ENCODE results near the gene MID1.

Gene MID1

DNA sequence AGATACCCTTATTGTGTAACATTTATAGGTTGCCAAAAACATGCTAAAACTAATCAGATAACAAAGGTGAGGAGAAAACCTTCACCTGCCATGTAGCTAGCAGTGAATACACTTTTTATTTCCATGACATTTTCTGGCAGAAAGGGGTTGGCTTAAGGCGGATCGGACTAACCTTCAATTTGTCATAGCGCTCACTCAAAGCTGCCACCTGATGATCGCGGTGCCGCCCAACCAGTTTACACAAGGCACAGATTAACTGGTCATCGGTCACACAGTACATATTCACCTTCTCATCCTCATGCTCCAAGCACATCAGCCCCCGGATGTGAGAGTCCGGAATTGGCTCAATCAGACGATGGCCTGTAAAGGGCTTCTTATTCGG is 53.7 kb downstream of the MID1 start:
- in situ Hi-C loops (cut with MboI; ENCODE audit: low pct_unique_long_range_greater_than_20kb, low sequenced_read_pairs, unreplicated experiment) = no loop called here
- TF ChIP-seq, protein P1, sequence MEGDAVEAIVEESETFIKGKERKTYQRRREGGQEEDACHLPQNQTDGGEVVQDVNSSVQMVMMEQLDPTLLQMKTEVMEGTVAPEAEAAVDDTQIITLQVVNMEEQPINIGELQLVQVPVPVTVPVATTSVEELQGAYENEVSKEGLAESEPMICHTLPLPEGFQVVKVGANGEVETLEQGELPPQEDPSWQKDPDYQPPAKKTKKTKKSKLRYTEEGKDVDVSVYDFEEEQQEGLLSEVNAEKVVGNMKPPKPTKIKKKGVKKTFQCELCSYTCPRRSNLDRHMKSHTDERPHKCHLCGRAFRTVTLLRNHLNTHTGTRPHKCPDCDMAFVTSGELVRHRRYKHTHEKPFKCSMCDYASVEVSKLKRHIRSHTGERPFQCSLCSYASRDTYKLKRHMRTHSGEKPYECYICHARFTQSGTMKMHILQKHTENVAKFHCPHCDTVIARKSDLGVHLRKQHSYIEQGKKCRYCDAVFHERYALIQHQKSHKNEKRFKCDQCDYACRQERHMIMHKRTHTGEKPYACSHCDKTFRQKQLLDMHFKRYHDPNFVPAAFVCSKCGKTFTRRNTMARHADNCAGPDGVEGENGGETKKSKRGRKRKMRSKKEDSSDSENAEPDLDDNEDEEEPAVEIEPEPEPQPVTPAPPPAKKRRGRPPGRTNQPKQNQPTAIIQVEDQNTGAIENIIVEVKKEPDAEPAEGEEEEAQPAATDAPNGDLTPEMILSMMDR (IDR thresholded peaks at IDR 0.05; ENCODE audit: extremely low read depth, insufficient read depth, missing control alignments) = no peak
- no peak for DNase-seq (ENCODE audit: low spot score)

DNA sequence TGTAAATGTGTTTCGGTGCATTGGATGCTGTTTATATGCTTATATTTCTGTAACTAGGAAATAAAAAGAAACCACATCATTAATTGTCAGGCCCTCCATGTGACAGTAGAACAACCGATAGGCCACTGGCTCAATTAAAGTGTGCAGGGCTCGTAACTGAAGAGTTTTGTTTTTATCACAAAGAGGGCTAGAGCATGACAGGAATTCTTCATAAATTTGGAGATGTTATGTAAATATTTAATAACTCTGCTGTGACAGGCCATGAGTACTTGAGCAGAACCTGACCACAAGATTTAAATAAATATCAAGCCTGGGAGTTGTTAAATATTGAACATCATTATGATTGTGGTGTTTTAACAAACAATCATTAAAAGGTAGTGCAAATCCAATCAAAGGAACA is 55.9 kb downstream of the MID1 start:
- no peak for DNase-seq (ENCODE audit: low spot score)
- TF ChIP-seq, protein P1 (IDR thresholded peaks at IDR 0.05; ENCODE audit: extremely low read depth, insufficient read depth, missing control alignments) = no peak
- in situ Hi-C loops (cut with MboI; ENCODE audit: low pct_unique_long_range_greater_than_20kb, low sequenced_read_pairs, unreplicated experiment) = no loop called here

DNA sequence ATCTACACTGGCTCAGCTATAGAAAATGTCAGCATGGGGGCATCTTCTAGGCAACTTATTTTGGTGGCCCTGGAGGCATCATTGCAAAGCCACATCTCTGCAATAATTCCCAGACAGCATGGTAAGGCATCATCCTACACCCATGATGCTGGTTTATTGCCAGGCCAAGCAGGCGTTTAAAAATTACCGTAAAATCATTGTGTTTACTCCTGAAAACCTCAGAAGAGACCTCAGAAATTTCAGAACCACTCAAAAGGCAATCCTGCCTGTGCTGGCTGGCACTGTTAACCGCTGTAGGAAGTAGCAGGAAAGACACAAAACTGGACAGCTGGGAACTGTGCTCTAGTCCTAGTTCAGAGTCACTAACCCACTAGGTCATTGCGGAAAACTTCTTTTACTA is 63.2 kb downstream of the MID1 start:
- TF ChIP-seq, protein P1 (IDR thresholded peaks at IDR 0.05; ENCODE audit: extremely low read depth, insufficient read depth, missing control alignments) = no peak
- in situ Hi-C loops (cut with MboI; ENCODE audit: low pct_unique_long_range_greater_than_20kb, low sequenced_read_pairs, unreplicated experiment) = no loop called here

DNA sequence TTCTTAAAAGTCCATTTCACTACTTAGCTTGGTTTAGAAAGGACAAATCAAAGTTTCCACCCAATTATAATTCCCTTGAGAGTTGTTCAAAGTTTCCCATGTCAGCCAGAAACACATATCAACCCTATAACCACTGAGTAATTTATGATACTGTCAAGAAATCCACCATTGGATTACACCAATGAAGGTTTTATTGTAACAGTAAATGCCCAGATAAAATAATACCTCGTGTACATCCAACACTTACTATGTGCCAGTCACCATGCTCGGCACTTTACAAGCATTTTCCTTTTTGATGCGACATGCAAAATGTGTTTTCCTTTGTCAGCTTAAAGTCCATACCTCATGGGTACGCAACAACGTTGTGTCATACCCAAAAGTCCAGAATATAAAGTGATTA is 64.0 kb downstream of the MID1 start:
- in situ Hi-C loops (cut with MboI; ENCODE audit: low pct_unique_long_range_greater_than_20kb, low sequenced_read_pairs, unreplicated experiment) = no loop called here
- DNase-seq (ENCODE audit: low spot score) = no peak
- TF ChIP-seq, protein P1 (IDR thresholded peaks at IDR 0.05; ENCODE audit: extremely low read depth, insufficient read depth, missing control alignments) = no peak

More for the DNA sequence above, 63.2 kb downstream of the MID1 start:
- no peak for DNase-seq (ENCODE audit: low spot score)

DNA sequence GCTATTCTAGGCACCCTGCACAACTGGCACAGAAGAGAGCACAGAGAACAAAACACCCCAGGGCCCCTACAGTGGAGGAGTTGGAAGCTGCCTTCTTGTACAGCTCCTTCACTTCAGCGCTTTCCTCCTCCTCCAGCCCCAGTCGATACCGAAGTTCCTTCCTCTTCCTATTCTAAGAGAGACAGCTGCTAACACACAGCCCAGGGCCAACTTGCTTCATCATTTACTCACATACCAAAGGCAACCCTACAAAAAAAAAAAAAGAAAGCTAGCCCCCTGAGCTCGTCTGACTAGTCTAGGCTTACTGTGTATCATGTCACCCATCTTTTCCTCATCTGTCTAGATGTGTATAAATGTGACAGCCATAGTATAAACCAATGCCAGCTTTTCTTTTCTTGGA is 64.5 kb downstream of the MID1 start:
- no peak for DNase-seq (ENCODE audit: low spot score)
- TF ChIP-seq, protein P1 (IDR thresholded peaks at IDR 0.05; ENCODE audit: extremely low read depth, insufficient read depth, missing control alignments) = no peak
- in situ Hi-C loops (cut with MboI; ENCODE audit: low pct_unique_long_range_greater_than_20kb, low sequenced_read_pairs, unreplicated experiment) = no loop called here

DNA sequence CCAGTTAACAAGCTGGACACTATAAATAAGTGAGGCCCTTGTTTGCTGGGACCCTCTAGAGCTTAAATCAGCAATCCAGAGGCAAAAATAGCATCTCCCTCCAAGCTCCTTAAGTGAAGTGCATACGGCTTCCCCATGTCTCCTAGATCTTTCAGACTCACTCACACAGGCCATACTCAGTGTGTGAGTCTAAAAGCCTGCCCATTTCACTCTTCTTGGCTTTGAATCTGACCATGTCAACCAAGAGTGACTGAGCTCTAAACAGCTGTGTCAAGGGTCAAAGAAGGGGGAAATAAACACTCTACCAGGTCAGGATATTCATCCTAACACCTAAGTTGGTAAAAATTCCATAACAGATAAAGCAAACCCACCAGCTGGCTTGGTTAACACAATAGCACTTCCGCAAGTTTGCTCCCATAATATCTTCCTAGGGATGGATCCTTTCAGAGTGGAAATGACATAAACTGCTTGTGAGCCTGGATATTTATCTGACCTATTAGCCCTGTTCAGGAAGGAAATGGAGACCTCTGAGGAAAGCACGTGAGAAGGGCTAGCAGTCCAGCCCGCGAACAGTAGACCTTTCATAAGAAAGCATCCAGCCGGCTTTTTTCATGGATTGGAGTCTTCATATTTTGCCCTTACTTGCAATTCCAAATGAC is 65.6 kb downstream of the MID1 start:
- TF ChIP-seq, protein P1 (IDR thresholded peaks at IDR 0.05; ENCODE audit: extremely low read depth, insufficient read depth, missing control alignments) = no peak
- no peak for DNase-seq (ENCODE audit: low spot score)
- in situ Hi-C loops (cut with MboI; ENCODE audit: low pct_unique_long_range_greater_than_20kb, low sequenced_read_pairs, unreplicated experiment) = no loop called here

Measured in GM13977 (cell line).